PC-9 (cell line): Measurements from ENCODE around the gene YEATS2.

ENCODE experiments used
- EZH2 ChIP-seq: fragments of 200-600 bp; sonication (generic); IDR thresholded peaks from 2 replicates; pipeline ENCODE4 v1.8.0; 2017; ENCODE audit warnings: antibody characterized with exemption, low read depth
- TF ChIP-seq, protein P1 (sequence below): fragments of 200-600 bp; sonication (generic); conservative IDR thresholded peaks from 2 replicates; pipeline ENCODE4 v1.6.1; 2017; ENCODE audit warnings: mixed run types, antibody characterized with exemption, mild to moderate bottlenecking, moderate library complexity

DNA sequence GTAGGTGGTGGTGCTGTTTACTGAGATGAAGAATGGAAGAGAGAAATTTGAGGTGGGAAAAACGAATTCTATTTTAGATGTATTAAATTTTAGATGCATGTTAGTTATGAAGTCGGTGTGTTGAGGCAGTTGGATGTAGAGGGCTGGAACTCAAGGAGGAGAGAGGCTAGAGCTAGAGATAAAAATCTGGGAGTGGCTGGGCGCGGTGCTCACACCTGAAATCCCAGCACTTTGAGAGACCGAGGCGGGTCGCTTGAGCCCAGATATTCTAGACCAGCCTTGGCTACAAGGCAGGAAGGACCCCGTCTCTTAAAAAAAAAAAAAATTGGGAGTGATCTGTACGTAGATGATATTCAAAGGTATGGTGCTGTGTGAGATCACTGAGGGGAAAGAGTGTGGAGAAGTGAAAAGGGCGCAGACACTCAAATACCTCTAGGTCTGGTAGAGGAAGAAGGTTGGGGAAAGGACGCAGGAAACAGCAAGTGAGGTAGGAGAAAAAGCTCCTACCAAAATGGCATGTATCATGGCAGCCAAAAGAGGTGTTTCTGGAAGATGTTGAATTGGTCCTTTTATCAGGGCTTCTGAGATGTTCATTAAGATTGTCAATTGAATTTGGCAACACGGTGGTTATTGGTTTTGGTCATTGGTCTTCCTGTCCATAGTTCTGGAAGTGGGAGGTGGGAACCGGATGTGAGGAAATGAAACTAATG is 1.8 kb downstream of the YEATS2 start:
- no peak for TF ChIP-seq EZH2
- TF ChIP-seq, protein P1, sequence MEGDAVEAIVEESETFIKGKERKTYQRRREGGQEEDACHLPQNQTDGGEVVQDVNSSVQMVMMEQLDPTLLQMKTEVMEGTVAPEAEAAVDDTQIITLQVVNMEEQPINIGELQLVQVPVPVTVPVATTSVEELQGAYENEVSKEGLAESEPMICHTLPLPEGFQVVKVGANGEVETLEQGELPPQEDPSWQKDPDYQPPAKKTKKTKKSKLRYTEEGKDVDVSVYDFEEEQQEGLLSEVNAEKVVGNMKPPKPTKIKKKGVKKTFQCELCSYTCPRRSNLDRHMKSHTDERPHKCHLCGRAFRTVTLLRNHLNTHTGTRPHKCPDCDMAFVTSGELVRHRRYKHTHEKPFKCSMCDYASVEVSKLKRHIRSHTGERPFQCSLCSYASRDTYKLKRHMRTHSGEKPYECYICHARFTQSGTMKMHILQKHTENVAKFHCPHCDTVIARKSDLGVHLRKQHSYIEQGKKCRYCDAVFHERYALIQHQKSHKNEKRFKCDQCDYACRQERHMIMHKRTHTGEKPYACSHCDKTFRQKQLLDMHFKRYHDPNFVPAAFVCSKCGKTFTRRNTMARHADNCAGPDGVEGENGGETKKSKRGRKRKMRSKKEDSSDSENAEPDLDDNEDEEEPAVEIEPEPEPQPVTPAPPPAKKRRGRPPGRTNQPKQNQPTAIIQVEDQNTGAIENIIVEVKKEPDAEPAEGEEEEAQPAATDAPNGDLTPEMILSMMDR = no peak
